ENCODE results near the gene ARHGEF18.

ARHGEF18 gene

DNA sequence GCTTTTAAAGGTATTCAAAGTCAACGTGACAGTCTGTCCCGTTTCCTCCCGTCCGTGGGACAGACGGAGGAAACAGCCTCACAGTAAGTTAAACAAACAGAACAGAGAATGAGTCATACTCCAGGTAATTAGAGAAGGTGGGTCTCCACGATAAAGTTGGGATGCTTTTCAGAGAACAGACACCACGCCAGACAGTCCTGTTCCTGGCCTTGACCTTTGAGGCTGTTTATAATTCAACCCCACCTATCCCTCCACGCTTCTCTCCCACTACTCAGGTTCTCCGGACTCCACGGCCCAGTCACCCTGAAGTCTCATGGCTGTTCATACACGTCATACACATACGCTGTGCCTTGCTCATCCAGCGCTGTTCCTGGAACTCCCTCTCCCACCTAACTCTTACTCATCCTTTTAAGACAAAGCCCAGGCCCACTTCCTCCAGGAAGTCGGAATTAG, 42.5 kb downstream of the ARHGEF18 start:
- DNase-seq (ENCODE audit: low spot score): peak; percentile 91
- peak overlapping the region; percentile 92 for H3K27ac ChIP-seq
- ChIA-PET POLR2A (ENCODE audit: low non-redundant PET) (no interaction called here), CTCF (interaction anchor here (1.0 kb wide), 1 partner anchor 106 kb away, joined by 4 read pairs; a partner anchor contains a TSS)
- TF ChIP-seq CTCF (conservative IDR thresholded peaks at IDR 0.05; ENCODE audit: low read depth): no peak

DNA sequence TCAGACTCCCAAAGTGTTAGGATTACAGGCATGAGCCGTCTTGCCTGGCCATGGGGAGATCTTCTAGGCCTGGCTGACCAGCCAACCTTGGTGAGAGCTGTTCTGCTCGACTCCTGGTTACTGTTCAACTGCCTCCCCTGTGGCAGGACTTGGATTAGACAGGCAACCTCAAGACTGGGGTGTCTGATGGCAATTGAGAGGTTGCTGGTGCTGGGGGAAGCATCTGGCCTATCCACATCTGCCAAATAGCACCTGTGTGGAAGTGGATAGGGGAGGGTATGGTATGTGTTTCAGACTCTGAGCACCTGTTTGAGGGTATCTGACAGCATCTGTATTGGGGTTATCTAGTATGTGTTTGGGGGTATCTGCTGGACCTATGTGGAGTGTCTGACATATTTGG, 44.7 kb downstream of the ARHGEF18 start:
- no peak for TF ChIP-seq CTCF (conservative IDR thresholded peaks at IDR 0.05; ENCODE audit: low read depth)
- ChIA-PET POLR2A (ENCODE audit: low non-redundant PET) (no interaction called here), CTCF (no interaction called here)
- DNase-seq (ENCODE audit: low spot score): no peak
- peak overlapping the region; percentile 92 for H3K27ac ChIP-seq

GRCh38 chr19:7393939-7394730, 45.4 kb downstream of the ARHGEF18 start:
- DNase-seq (ENCODE audit: low spot score): no peak
- POLR2A ChIA-PET (ENCODE audit: low non-redundant PET): no interaction called here
- no peak for TF ChIP-seq CTCF (conservative IDR thresholded peaks at IDR 0.05; ENCODE audit: low read depth)
- CTCF ChIA-PET: interaction anchor here (0.5 kb wide), 1 partner anchor 83 kb away, joined by 3 read pairs; no protein-coding TSS in a partner anchor
- H3K27ac ChIP-seq: peak overlapping the region; percentile 75

DNA sequence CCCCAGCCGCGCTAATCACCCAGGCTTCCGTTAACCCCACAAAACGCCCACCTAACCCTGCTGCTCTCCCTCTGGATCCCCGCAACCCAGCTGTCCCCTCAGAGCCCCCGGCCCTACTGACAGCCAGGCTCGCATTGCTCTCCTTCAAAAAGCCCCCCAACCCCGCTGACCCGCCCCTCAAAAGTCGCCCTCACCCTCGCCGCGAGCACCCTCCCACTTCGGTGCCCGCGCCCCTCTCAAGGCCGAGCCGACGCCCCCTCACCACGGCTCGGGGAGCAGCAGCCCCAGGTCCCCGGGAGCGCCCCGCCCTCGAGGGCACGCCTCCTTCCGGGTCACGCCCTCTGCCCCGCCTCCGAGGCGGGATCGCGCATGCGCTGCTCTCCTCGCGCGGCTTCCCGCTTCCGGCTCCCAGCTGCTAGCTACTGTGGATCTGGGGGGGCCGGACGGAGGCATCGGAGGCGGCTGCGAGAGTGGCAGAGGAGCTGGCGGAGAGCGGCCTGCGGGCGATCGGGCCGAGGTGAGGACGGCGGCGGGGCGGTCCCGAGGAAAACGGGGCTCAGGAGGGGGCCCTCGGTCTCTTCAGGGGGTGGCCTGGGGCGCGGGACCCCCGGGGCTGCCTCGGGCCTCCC, 46.1 kb downstream of the ARHGEF18 start:
- TF ChIP-seq CTCF (conservative IDR thresholded peaks at IDR 0.05; ENCODE audit: low read depth): no peak
- DNase-seq (ENCODE audit: low spot score): peak; percentile 88
- CTCF ChIA-PET: no interaction called here
- peak overlapping the region; percentile 75 for H3K27ac ChIP-seq
- POLR2A ChIA-PET (ENCODE audit: low non-redundant PET): interaction anchor here (0.7 kb wide), 1 partner anchor 494 kb away, joined by 3 read pairs; the partner anchor contains the start of gene LRRC8E

DNA sequence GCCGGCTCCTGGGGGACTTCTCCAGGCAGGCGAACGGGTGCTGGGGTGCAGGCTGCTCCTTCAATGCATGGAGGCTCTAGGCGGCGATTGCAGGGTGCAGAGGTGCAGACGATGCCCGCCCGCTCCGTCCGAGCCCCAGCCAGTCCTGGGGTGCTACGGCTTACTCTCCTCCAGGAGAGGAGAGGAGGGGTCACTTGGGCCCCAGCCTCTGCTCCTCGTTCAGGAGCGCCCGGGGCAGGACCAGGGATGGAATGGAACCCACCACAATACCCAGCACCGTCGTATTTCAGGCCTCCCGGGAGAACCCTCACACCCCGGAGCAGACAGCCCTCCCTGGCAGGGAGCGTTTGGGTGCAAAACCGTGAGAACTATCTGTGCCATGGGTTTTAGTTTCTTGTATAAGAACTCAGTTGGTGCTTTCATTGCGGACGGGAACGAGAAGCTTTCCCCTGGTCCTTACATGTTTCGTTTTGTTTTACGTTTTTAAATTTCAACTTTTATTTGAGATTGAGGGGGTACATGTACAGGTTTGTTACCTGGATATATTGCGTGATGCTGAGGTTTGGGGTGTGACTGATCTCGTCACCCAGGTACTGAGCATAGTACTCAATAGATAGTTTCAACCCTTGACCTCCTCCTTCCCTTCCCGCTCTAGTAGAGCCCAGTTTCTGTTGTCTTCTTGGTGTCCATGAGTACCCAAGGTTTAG, 46.8 kb downstream of the ARHGEF18 start:
- POLR2A ChIA-PET (ENCODE audit: low non-redundant PET): interaction anchor here (0.7 kb wide), 1 partner anchor 493 kb away, joined by 3 read pairs; the partner anchor contains the start of gene LRRC8E
- CTCF ChIA-PET: interaction anchor here (0.7 to 1.0 kb wide), 3 partner anchors 41 to 461 kb away, joined by 3 to 5 read pairs (median 4); a partner anchor contains a TSS
- TF ChIP-seq CTCF (conservative IDR thresholded peaks at IDR 0.05; ENCODE audit: low read depth): no peak
- no peak for DNase-seq (ENCODE audit: low spot score)
- peak overlapping the region; percentile 75 for H3K27ac ChIP-seq

- H3K27ac ChIP-seq: peak overlapping the region; percentile 53
Observed at GRCh38 chr19:7397687-7398086, 49.0 kb downstream of the ARHGEF18 start.

More at GRCh38 chr19:7397687-7398086, 49.0 kb downstream of the ARHGEF18 start:
- no peak for DNase-seq (ENCODE audit: low spot score)
- no peak for TF ChIP-seq CTCF (conservative IDR thresholded peaks at IDR 0.05; ENCODE audit: low read depth)
- ChIA-PET CTCF (interaction anchor here (0.7 kb wide), 1 partner anchor 25 kb away, joined by 3 read pairs; no protein-coding TSS in a partner anchor), POLR2A (ENCODE audit: low non-redundant PET) (interaction anchor here (0.6 kb wide), 1 partner anchor 76 kb away, joined by 6 read pairs; no protein-coding TSS in a partner anchor)

All from RWPE1 (cell line).